Uterus (tissue), 4 donors: ENCODE measurements around the gene IRX2. TPM values are rescaled to one million over a fixed set of nuclear protein-coding genes. Genes with fewer than 3 reads are reported as not detected.

Source experiments
- DNase-seq, 2 donors: peaks; one replicate each; pipeline ENCODE4 v3.0.0-alpha.2; 2019 to 2020
- H3K27ac ChIP-seq, 2 donors: fragments of 200-600 bp; sonication (generic); 1 replicate in 1 of 2; 2 replicates in 1 of 2; pipeline ENCODE4 v1.5.1; 2016 to 2018
- H3K27me3 ChIP-seq, 2 donors: fragments of 200-600 bp; sonication (generic); one replicate each; pipeline ENCODE4 v1.5.1; 2018 to 2019; ENCODE audit warnings: control low read depth in 1 of 2
- H3K36me3 ChIP-seq, 2 donors: fragments of 200-600 bp; sonication (generic); one replicate each; pipeline ENCODE4 v1.5.1; 2019; ENCODE audit warnings: control low read depth in 1 of 2
- H3K4me1 ChIP-seq, 2 donors: fragments of 200-600 bp; sonication (generic); one replicate each; pipeline ENCODE4 v1.5.1; 2018 to 2019; ENCODE audit warnings: control low read depth in 1 of 2
- H3K4me3 ChIP-seq, 2 donors: fragments of 200-600 bp; sonication (generic); 1 replicate in 1 of 2; 2 replicates in 1 of 2; pipeline ENCODE4 v1.5.1; 2018 to 2019; ENCODE audit warnings: mild to moderate bottlenecking in 1 of 2
- H3K9me3 ChIP-seq, 2 donors: fragments of 200-600 bp; sonication (generic); one replicate each; pipeline ENCODE4 v1.5.1; 2019; ENCODE audit warnings: control low read depth in 1 of 2
- CTCF ChIP-seq, 4 experiments: fragments of 200-600 bp in 2 of 4; fragments of 450-650 bp in 2 of 4; sonication (generic) in 2 of 4; IDR thresholded peaks; one replicate each; pipeline ENCODE4 v1.5.1; 2016 to 2019; ENCODE audit warnings: antibody characterized with exemption in 4 of 4, mild to moderate bottlenecking in 2 of 4, moderate library complexity in 1 of 4
- POLR2A ChIP-seq, 2 donors: fragments of 450-650 bp; IDR thresholded peaks; one replicate each; pipeline ENCODE4 v1.6.1; 2016; ENCODE audit warnings: antibody characterized with exemption in 2 of 2, mild to moderate bottlenecking in 1 of 2, moderate library complexity in 1 of 2
- intact Hi-C: fragments of 100-400 bp; cut with DNase I; formaldehyde crosslinking; loops from one replicate; pipeline ENCODE4 v1.15.1; 2023; ENCODE audit warnings: low total_unique reads
- total RNA-seq, 4 donors: library from RNA; depleted of rRNA in 3 of 4; stranded (reverse); fragments of >200 nt in 3 of 4; gene quantifications; one replicate each; pipeline versions ENCODE4 v1.1.0 to v1.2.4, GENCODE V29; 2014 to 2023
- donor health status: DM: yes; HTN: yes; CAD: no.

The IRX2 gene
- total RNA-seq, 4 donors from 2014 or later, result 0.77 TPM; not detected in 3

GRCh38 chr5:2756211-2757152, 5.0 kb upstream of the IRX2 start:
- TF ChIP-seq CTCF (IDR thresholded peaks at IDR 0.05), result no peak
- no peak for TF ChIP-seq POLR2A (IDR thresholded peaks at IDR 0.05)
- peaks cover 0 to 72% of the 10 kb centered on the region in 2 donors for H3K27me3 ChIP-seq

GRCh38 chr5:2755681-2756171, 4.2 kb upstream of the IRX2 start:
- TF ChIP-seq CTCF (IDR thresholded peaks at IDR 0.05) (no peak), POLR2A (IDR thresholded peaks at IDR 0.05) (no peak)
- Histone ChIP-seq H3K4me3 (no peak overlapping the region), H3K36me3 (no peaks in the 10 kb centered on the region), H3K27ac (no peak overlapping the region), H3K9me3 (no peaks in the 10 kb centered on the region), H3K4me1 (peaks cover 0 to 12% of the 10 kb centered on the region in 2 donors), H3K27me3 (peaks cover 0 to 72% of the 10 kb centered on the region in 2 donors)
- DNase-seq, result no peak
- intact Hi-C loops, result no loop called here

More at GRCh38 chr5:2756211-2757152, 5.0 kb upstream of the IRX2 start:
- H3K4me1 ChIP-seq, result peaks cover 0 to 7% of the 10 kb centered on the region in 2 donors
- no peak overlapping the region for H3K4me3 ChIP-seq
- H3K27ac ChIP-seq, result no peak overlapping the region
- H3K36me3 ChIP-seq, result no peaks in the 10 kb centered on the region
- H3K9me3 ChIP-seq, result no peaks in the 10 kb centered on the region
- no peak for DNase-seq
- intact Hi-C loops, result no loop called here

GRCh38 chr5:2755076-2755680, 3.7 kb upstream of the IRX2 start:
- intact Hi-C loops, result no loop called here
- no peak overlapping the region for H3K4me3 ChIP-seq
- peaks cover 0 to 14% of the 10 kb centered on the region in 2 donors for H3K4me1 ChIP-seq
- no peak for DNase-seq
- no peak overlapping the region for H3K27ac ChIP-seq
- no peak for TF ChIP-seq POLR2A (IDR thresholded peaks at IDR 0.05)
- TF ChIP-seq CTCF (IDR thresholded peaks at IDR 0.05), result no peak
- H3K27me3 ChIP-seq, result peaks cover 0 to 72% of the 10 kb centered on the region in 2 donors
- no peaks in the 10 kb centered on the region for H3K36me3 ChIP-seq
- no peaks in the 10 kb centered on the region for H3K9me3 ChIP-seq

- Histone ChIP-seq H3K27ac (no peak overlapping the region), H3K36me3 (no peaks in the 10 kb centered on the region), H3K27me3 (peaks cover 0 to 74% of the 10 kb centered on the region in 2 donors), H3K9me3 (no peaks in the 10 kb centered on the region), H3K4me1 (peaks cover 0 to 14% of the 10 kb centered on the region in 2 donors), H3K4me3 (no peak overlapping the region)
- no peak for DNase-seq
- no peak for TF ChIP-seq CTCF (IDR thresholded peaks at IDR 0.05)
- no peak for TF ChIP-seq POLR2A (IDR thresholded peaks at IDR 0.05)
- intact Hi-C loops, result no loop called here
Measured at GRCh38 chr5:2754581-2755075, 3.2 kb upstream of the IRX2 start.
